ENCODE data around the gene CLCN1.
"Not testable (repeated sequence)": the region's sequence is repeated elsewhere in the genome, so short reads cannot be mapped to it uniquely, and the experiment has no call there.

Gene CLCN1

GRCh38 chr7:143286522-143286890 lies 29.4 kb upstream of the CLCN1 start:
- Histone ChIP-seq H3K4me3 (no peak overlapping the region), H3K4me1 (peaks cover 30% of the 10 kb centered on the region), H3K9me3 (peaks cover 6% of the 10 kb centered on the region; the same call in 1 of the 2 replicates), H3K27me3 (ENCODE audit: low read depth) (no peaks in the 10 kb centered on the region), H3K36me3 (replicated peaks) (no peaks in the 10 kb centered on the region; the same call in none of the 2 replicates)
- in situ Hi-C loops (cut with MboI; ENCODE audit: low sequenced_read_pairs): no loop called here
- DNase-seq (ENCODE audit: low spot score in 2 of 2): no peak

- in situ Hi-C loops (cut with MboI; ENCODE audit: low sequenced_read_pairs): no loop called here
- peak overlapping the region; percentile 95 for H3K4me3 ChIP-seq
- H3K4me1 ChIP-seq: peaks cover 27% of the 10 kb centered on the region
These were observed 28.5 kb upstream of the CLCN1 start for GRCh38 chr7:143287339-143287934.

GRCh38 chr7:143287935-143288826 lies 27.7 kb upstream of the CLCN1 start, which contains the start of gene CASP2:
Gene CASP2, plus strand, starts transcription at chr7:143288351. Its CDS starts 105 bp downstream, at chr7:143288456.
- Histone ChIP-seq H3K36me3 (replicated peaks) (peaks cover 15% of the 10 kb centered on the region), H3K27me3 (ENCODE audit: low read depth) (no peaks in the 10 kb centered on the region), H3K4me3 (peak within 1 kb of the TSS; percentile 95), H3K9me3 (peaks cover 6% of the 10 kb centered on the region; the same call in 1 of the 2 replicates), H3K4me1 (peaks cover 27% of the 10 kb centered on the region)
- in situ Hi-C loops (cut with MboI; ENCODE audit: low sequenced_read_pairs): no loop called here
- DNase-seq (ENCODE audit: low spot score in 2 of 2): peak; percentile 92 to 97

More at GRCh38 chr7:143287339-143287934, 28.5 kb upstream of the CLCN1 start:
- peaks cover 6% of the 10 kb centered on the region; the same call in 1 of the 2 replicates for H3K9me3 ChIP-seq
- no peaks in the 10 kb centered on the region for H3K27me3 ChIP-seq (ENCODE audit: low read depth)
- H3K36me3 ChIP-seq (replicated peaks): peaks cover 7% of the 10 kb centered on the region
- no peak for DNase-seq (ENCODE audit: low spot score in 2 of 2)

- Histone ChIP-seq H3K36me3 (replicated peaks) (peaks cover 21% of the 10 kb centered on the region), H3K27me3 (ENCODE audit: low read depth) (no peaks in the 10 kb centered on the region), H3K9me3 (peaks cover 6% of the 10 kb centered on the region; the same call in 1 of the 2 replicates), H3K4me1 (peaks cover 20% of the 10 kb centered on the region), H3K4me3 (peak overlapping the region; percentile 95)
- in situ Hi-C loops (cut with MboI; ENCODE audit: low sequenced_read_pairs): no loop called here
- DNase-seq (ENCODE audit: low spot score in 2 of 2): peak; percentile 14 to 16
These were observed 27.1 kb upstream of the CLCN1 start for GRCh38 chr7:143288836-143289235.

- Histone ChIP-seq H3K36me3 (replicated peaks) (peaks cover 27% of the 10 kb centered on the region), H3K4me1 (peaks cover 16% of the 10 kb centered on the region), H3K9me3 (peaks cover 6% of the 10 kb centered on the region; the same call in 1 of the 2 replicates), H3K4me3 (peak overlapping the region; percentile 95), H3K27me3 (ENCODE audit: low read depth) (no peaks in the 10 kb centered on the region)
- in situ Hi-C loops (cut with MboI; ENCODE audit: low sequenced_read_pairs): no loop called here
- DNase-seq (ENCODE audit: low spot score in 2 of 2): peak in 1 of 2 experiments; percentile 24
These were observed 26.5 kb upstream of the CLCN1 start for GRCh38 chr7:143289421-143289820.

- H3K27me3 ChIP-seq (ENCODE audit: low read depth); H3K9me3 ChIP-seq; in situ Hi-C loops (cut with MboI; ENCODE audit: low sequenced_read_pairs); DNase-seq (ENCODE audit: low spot score in 2 of 2): not testable (repeated sequence)
- Histone ChIP-seq H3K4me3 (peak overlapping the region; percentile 95), H3K4me1 (peaks cover 16% of the 10 kb centered on the region), H3K36me3 (replicated peaks) (peaks cover 32% of the 10 kb centered on the region)
These were observed 26.0 kb upstream of the CLCN1 start for GRCh38 chr7:143289888-143290287.

- H3K4me1 ChIP-seq: peaks cover 16% of the 10 kb centered on the region
- in situ Hi-C loops (cut with MboI; ENCODE audit: low sequenced_read_pairs): no loop called here
- peaks cover 6% of the 10 kb centered on the region; the same call in 1 of the 2 replicates for H3K9me3 ChIP-seq
- H3K27me3 ChIP-seq (ENCODE audit: low read depth): no peaks in the 10 kb centered on the region
- H3K36me3 ChIP-seq (replicated peaks): peaks cover 36% of the 10 kb centered on the region
- DNase-seq (ENCODE audit: low spot score in 2 of 2): no peak
- H3K4me3 ChIP-seq: peak overlapping the region; percentile 95; the same call in 1 of the 2 replicates
These were observed 25.6 kb upstream of the CLCN1 start for GRCh38 chr7:143290293-143290692.

GRCh38 chr7:143292876-143293275 lies 23.0 kb upstream of the CLCN1 start:
- peaks cover 58% of the 10 kb centered on the region for H3K36me3 ChIP-seq (replicated peaks)
- H3K9me3 ChIP-seq: no peaks in the 10 kb centered on the region
- in situ Hi-C loops (cut with MboI; ENCODE audit: low sequenced_read_pairs): no loop called here
- DNase-seq (ENCODE audit: low spot score in 2 of 2): no peak
- H3K4me3 ChIP-seq: no peak overlapping the region
- H3K27me3 ChIP-seq (ENCODE audit: low read depth): no peaks in the 10 kb centered on the region
- peaks cover 13% of the 10 kb centered on the region for H3K4me1 ChIP-seq

GRCh38 chr7:143295870-143296269 lies 20.0 kb upstream of the CLCN1 start:
- Histone ChIP-seq H3K4me1 (peaks cover 2% of the 10 kb centered on the region), H3K4me3 (no peak overlapping the region), H3K27me3 (ENCODE audit: low read depth) (no peaks in the 10 kb centered on the region), H3K36me3 (replicated peaks) (peaks cover 85% of the 10 kb centered on the region), H3K9me3 (no peaks in the 10 kb centered on the region)
- DNase-seq (ENCODE audit: low spot score in 2 of 2): no peak
- in situ Hi-C loops (cut with MboI; ENCODE audit: low sequenced_read_pairs): no loop called here

GRCh38 chr7:143296686-143297085 lies 19.2 kb upstream of the CLCN1 start:
- H3K4me1 ChIP-seq: no peaks in the 10 kb centered on the region
- peaks cover 93% of the 10 kb centered on the region for H3K36me3 ChIP-seq (replicated peaks)
- in situ Hi-C loops (cut with MboI; ENCODE audit: low sequenced_read_pairs): no loop called here
- no peaks in the 10 kb centered on the region for H3K9me3 ChIP-seq
- no peak for DNase-seq (ENCODE audit: low spot score in 2 of 2)
- H3K27me3 ChIP-seq (ENCODE audit: low read depth): no peaks in the 10 kb centered on the region
- H3K4me3 ChIP-seq: no peak overlapping the region

GRCh38 chr7:143299346-143299745 lies 16.6 kb upstream of the CLCN1 start:
- Histone ChIP-seq H3K4me1 (no peaks in the 10 kb centered on the region), H3K36me3 (replicated peaks) (peaks cover 91% of the 10 kb centered on the region)

GRCh38 chr7:143299840-143300239 lies 16.1 kb upstream of the CLCN1 start:
- Histone ChIP-seq H3K4me1 (no peaks in the 10 kb centered on the region), H3K27me3 (ENCODE audit: low read depth) (no peaks in the 10 kb centered on the region), H3K9me3 (no peaks in the 10 kb centered on the region), H3K36me3 (replicated peaks) (peaks cover 91% of the 10 kb centered on the region), H3K4me3 (no peak overlapping the region)
- in situ Hi-C loops (cut with MboI; ENCODE audit: low sequenced_read_pairs): no loop called here
- DNase-seq (ENCODE audit: low spot score in 2 of 2): peak in 1 of 2 experiments; percentile 66

More at GRCh38 chr7:143299346-143299745, 16.6 kb upstream of the CLCN1 start:
- no peak for DNase-seq (ENCODE audit: low spot score in 2 of 2)
- Histone ChIP-seq H3K27me3 (ENCODE audit: low read depth) (no peaks in the 10 kb centered on the region), H3K9me3 (no peaks in the 10 kb centered on the region), H3K4me3 (no peak overlapping the region)
- in situ Hi-C loops (cut with MboI; ENCODE audit: low sequenced_read_pairs): no loop called here

- Histone ChIP-seq H3K9me3 (no peaks in the 10 kb centered on the region), H3K36me3 (replicated peaks) (peaks cover 89% of the 10 kb centered on the region), H3K4me1 (no peaks in the 10 kb centered on the region), H3K27me3 (ENCODE audit: low read depth) (no peaks in the 10 kb centered on the region), H3K4me3 (no peak overlapping the region)
- in situ Hi-C loops (cut with MboI; ENCODE audit: low sequenced_read_pairs): no loop called here
- no peak for DNase-seq (ENCODE audit: low spot score in 2 of 2)
These were observed 14.7 kb upstream of the CLCN1 start for GRCh38 chr7:143300959-143301935.

All from HAP-1 (cell line).